ENCODE measurements around the gene SPPL2A. TPM values are rescaled to one million over a fixed set of nuclear protein-coding genes. Genes with fewer than 3 reads are reported as not detected.

The SPPL2A gene
- total and polyA plus RNA-seq, 2 of the 13 experiments (the other 11 are each of a cell fraction or from before 2014, with no cell fraction given) = 80.5 to 105 TPM

DNA sequence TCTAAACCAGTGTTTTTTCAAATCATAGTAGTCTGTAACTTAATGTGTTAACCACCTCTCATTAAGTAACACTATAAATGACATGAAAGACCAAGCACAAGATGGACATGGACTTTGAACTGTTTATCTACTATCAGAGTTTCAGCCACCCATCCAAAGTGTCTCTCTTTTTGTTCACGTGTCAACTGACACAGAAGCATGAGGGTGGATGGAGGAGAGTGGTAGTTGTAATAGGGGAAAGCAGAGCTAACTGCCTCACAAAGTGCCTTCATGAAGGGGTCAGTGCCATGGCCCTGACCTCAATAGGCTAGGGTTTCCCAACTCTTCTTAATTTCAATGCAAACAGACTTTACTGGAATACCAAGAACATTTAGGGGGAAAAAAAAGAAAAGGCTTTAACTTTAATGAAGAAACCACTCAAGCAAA is 46.8 kb downstream of the SPPL2A start (continued):
- TF ChIP-seq, protein P1, sequence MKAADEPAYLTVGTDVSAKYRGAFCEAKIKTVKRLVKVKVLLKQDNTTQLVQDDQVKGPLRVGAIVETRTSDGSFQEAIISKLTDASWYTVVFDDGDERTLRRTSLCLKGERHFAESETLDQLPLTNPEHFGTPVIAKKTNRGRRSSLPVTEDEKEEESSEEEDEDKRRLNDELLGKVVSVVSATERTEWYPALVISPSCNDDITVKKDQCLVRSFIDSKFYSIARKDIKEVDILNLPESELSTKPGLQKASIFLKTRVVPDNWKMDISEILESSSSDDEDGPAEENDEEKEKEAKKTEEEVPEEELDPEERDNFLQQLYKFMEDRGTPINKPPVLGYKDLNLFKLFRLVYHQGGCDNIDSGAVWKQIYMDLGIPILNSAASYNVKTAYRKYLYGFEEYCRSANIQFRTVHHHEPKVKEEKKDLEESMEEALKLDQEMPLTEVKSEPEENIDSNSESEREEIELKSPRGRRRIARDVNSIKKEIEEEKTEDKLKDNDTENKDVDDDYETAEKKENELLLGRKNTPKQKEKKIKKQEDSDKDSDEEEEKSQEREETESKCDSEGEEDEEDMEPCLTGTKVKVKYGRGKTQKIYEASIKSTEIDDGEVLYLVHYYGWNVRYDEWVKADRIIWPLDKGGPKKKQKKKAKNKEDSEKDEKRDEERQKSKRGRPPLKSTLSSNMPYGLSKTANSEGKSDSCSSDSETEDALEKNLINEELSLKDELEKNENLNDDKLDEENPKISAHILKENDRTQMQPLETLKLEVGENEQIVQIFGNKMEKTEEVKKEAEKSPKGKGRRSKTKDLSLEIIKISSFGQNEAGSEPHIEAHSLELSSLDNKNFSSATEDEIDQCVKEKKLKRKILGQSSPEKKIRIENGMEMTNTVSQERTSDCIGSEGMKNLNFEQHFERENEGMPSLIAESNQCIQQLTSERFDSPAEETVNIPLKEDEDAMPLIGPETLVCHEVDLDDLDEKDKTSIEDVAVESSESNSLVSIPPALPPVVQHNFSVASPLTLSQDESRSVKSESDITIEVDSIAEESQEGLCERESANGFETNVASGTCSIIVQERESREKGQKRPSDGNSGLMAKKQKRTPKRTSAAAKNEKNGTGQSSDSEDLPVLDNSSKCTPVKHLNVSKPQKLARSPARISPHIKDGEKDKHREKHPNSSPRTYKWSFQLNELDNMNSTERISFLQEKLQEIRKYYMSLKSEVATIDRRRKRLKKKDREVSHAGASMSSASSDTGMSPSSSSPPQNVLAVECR (CRISPR knock-in tag; IDR thresholded peaks at IDR 0.05; ENCODE audit: borderline replicate concordance) = peak; percentile 54; the same call in 1 of the 2 replicates
- TF ChIP-seq RFX3 (CRISPR knock-in tag; IDR thresholded peaks at IDR 0.05) (no peak), ZBED4 (CRISPR knock-in tag; IDR thresholded peaks at IDR 0.05; ENCODE audit: borderline replicate concordance) (peak; percentile 55; the same call in 1 of the 2 replicates), SP140L (CRISPR knock-in tag; IDR thresholded peaks at IDR 0.05; ENCODE audit: borderline replicate concordance) (peak; percentile 62; the same call in 1 of the 2 replicates), ZFP36 (IDR thresholded peaks at IDR 0.05; ENCODE audit: borderline replicate concordance, low read depth, low read length, partially characterized antibody) (no peak), CAMTA2 (CRISPR knock-in tag; IDR thresholded peaks at IDR 0.05; ENCODE audit: borderline replicate concordance) (no peak), AKNA (CRISPR knock-in tag; IDR thresholded peaks at IDR 0.05; ENCODE audit: borderline replicate concordance) (no peak), HOXA9 (CRISPR knock-in tag; IDR thresholded peaks at IDR 0.05; ENCODE audit: borderline replicate concordance) (no peak), GPN1 (CRISPR knock-in tag; IDR thresholded peaks at IDR 0.05; ENCODE audit: borderline replicate concordance) (no peak)
- TF ChIP-seq, protein P2, sequence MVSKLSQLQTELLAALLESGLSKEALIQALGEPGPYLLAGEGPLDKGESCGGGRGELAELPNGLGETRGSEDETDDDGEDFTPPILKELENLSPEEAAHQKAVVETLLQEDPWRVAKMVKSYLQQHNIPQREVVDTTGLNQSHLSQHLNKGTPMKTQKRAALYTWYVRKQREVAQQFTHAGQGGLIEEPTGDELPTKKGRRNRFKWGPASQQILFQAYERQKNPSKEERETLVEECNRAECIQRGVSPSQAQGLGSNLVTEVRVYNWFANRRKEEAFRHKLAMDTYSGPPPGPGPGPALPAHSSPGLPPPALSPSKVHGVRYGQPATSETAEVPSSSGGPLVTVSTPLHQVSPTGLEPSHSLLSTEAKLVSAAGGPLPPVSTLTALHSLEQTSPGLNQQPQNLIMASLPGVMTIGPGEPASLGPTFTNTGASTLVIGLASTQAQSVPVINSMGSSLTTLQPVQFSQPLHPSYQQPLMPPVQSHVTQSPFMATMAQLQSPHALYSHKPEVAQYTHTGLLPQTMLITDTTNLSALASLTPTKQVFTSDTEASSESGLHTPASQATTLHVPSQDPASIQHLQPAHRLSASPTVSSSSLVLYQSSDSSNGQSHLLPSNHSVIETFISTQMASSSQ (IDR thresholded peaks at IDR 0.05; ENCODE audit: low read depth) = peak; percentile 20; the same call in 1 of the 2 replicates
- TF ChIP-seq, protein P2 (CRISPR knock-in tag; IDR thresholded peaks at IDR 0.05; ENCODE audit: borderline replicate concordance) = peak; percentile 39; the same call in 1 of the 2 replicates

All from HepG2 (cell line).